HG03045 (cell line): ENCODE measurements around the gene ADAMTS17.
"Not testable (repeated sequence)": the region's sequence is repeated elsewhere in the genome, so short reads cannot be mapped to it uniquely, and the experiment has no call there.

Experiments
- ATAC-seq: cut with Tn5 transposase; IDR thresholded peaks from one replicate; pipeline ENCODE4 v1.9.1; 2021; ENCODE audit warnings: mild to moderate bottlenecking, moderate library complexity; ENCODE audit not compliant: unreplicated experiment

Gene ADAMTS17

DNA sequence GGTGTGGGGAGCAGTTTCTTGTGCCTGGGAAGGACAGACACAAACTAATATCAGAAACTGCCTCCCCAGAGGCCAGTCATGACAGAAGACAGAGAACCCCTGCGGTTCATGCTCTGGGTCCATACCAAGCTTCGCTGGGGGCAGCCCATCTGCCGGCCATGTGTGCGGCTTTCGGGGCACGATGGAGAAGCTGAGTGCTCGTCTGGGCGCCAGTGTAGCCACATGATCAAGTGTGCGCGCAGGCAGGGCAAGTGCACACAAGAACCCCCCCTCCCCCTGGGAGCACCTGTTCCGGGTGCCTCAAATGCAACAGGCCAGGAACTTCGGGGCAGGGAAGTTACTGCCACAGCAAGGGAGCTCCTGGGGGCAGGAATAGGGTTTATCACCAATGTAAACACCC lies 1.8 kb downstream of the ADAMTS17 start:
- no peak for ATAC-seq

DNA sequence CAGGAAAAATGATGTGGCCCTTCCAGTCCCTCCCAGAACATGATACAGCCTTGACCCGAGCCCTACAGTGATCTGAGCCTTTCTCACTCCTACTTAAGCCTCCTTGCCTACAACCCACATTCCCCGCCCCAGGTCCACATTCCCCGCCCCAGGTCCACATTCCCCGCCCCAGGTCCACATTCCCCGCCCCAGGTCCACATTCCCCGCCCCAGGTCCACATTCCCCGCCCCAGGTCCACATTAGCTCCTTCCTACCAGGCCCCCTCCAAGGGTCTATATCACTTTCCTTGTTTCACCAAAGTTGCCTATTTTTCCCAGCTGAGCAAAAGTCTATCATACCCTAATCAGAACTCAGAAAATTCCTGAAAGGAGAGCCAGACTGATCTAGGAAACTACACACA lies 2.3 kb downstream of the ADAMTS17 start:
- ATAC-seq: not testable (repeated sequence)

DNA sequence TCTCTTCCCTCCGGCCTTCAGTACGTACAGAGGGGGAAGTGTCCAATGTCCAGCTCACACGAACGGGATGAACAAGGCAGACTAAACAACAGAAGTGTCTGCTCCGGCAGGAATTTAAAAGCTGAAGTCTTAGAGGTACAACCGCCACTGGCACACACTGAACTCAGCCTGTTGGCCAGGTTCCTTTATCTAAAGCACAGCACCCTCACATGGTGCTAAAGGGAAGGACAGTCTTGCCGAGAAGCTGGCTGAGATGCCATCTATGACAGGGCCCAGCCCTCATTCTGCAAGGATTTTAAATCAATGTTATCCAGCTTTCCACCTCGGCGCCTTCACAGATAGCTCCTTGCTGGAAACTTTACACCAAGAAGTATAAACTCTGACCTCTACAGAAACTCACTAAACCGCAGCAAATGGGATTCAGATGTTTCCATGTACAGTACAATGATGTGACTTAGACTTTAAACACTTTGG lies 2.8 kb downstream of the ADAMTS17 start:
- no peak for ATAC-seq

DNA sequence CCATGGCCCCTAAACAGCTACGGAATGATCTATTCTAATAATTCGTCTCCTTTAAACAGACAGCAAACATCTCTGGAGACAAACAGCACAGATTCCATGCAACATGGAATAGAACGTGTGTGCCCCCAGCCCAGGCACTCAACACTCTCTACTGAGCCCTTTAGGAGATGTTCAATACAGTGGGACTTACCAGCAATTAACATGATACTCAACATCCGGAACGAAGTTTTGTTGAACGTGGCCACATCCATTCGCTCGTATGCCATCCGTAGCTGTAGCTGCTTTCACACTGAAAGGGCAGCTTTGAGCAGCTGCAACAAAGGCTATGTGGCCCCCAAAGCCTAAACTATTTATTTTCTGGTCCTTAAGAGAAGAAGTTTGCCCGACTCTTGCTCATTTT lies 3.5 kb downstream of the ADAMTS17 start:
- no peak for ATAC-seq

DNA sequence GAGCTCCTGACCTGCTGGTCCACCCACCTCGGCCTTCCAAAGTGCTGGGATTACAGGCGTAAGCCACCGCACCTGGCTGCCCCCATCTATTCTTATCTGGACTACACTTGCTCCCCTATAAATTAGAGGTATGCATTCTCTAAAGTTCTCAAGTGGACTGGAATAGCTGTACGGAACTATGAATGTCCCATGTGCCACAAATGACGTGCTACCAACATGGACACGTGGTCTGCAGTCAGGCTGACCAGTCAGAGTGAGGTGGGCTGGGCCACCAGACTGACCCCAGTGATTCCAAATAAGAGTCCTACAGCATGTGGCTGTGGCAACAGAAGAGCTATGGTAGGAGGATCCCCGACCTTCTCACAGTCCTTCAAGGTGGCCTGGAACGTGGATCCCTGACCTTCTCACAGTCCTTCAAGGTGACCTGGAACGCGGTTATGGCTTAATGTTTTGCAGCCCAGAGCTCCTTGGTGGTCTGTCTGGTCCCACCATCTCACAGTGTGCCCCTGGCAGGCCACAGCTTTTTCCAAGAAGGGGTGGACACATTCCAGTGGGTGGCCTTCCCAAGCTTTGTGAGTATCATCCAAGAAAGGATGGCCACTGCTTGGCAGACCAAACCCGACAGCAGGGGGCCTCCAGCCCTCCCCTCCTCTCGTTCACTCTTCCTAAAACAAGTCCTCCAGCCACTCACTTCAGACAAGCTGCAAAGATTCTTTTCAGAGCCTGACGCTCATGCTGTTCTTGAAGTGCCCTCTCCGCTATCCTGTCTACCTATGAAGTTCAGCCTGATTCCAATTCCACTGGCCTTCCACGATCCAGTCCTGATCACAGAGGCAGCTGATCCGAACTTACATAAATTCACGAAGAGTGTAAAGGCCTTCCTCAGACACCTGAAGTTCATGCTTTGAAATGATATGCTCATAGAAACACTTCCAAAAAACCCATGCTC lies 4.4 kb downstream of the ADAMTS17 start:
- ATAC-seq: no peak

DNA sequence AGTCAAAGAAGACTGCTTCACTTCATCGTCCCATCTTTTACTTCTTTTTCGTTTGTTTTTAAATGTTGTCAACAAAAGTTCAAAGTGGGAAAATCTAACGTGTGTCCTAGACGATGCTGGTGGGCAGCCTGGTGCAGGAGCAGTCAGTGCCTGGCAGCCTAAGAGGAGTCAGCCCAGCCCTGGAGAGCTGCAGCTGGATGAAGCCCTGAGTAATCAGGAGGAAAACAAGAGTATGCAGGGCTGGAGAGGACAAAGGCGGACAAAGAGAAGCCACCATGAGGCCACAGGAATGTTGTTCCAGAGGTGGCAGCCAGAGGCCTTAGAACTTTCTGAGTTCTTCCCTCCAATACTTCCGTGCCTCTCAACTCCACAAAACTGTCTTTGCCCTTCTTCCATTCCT lies 5.7 kb downstream of the ADAMTS17 start:
- no peak for ATAC-seq

DNA sequence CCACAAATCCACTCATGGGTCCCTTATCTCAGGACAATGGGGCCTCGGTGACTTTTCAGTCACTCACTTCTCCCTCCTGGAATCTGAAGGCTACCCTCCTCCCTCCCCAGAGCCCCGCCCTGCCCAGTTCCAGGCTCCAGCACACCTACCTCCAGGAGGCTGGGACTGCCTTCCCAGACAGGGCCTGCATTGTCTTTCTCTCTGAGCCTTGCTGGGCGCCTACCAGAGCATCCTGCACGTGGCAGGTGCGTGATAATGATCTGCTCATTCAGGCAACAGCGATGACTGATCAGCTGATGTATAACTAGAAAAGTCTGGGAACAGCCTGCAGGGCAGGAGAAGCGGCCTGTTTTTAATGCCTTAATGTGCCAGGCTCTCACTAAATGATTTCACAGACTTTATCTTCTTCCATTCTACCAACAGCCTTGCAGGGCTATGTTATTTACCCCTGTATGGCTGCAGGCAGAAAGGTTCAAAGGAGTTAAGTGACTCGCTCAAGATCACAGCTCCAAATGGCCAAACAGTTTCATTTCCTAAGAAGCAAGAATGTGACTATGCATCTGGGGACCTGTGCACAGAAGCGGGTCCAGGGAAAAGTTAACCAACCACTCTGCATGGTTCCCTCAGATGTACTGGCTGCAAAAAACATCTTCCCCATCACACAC lies 6.3 kb downstream of the ADAMTS17 start:
- ATAC-seq: no peak

DNA sequence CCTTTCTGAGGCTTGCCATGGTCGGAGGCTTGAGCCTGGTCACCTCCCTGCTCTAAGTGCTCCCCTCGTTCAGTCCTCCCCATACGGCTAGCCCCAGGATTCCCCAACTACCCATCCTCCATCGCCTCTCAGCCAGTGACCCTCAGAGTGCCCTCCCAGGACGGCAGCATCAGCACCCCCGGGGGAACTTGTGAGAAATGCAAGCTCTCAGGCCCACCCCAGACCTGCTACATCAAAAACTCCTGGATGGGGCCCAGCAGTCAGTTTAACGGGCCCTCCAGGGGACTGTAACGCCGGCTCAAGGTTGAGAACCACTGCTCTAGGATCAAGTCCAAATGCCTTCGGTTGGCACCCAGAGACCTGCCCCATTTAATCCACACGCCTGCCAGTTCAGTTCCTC lies 6.9 kb downstream of the ADAMTS17 start:
- no peak for ATAC-seq

DNA sequence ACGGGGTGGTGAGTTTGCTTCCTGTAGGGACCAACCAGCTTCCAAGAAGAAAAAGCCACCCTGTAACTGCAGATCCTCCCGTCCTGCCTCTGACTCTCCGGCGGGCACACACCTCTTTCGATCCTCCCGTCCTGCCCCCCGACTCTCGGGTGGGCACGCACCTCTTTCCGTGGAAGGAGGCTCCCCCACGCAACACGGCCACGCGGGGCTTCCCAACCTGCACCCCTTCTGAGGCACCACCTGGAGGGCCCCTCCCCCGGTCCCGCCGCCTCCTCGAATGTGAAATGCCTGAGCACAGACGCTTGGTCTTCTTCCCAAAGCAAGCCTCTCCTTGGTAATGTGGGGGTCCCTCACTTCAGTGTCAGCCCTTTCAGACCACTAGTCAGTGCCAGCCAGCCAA lies 7.3 kb downstream of the ADAMTS17 start:
- ATAC-seq: no peak

DNA sequence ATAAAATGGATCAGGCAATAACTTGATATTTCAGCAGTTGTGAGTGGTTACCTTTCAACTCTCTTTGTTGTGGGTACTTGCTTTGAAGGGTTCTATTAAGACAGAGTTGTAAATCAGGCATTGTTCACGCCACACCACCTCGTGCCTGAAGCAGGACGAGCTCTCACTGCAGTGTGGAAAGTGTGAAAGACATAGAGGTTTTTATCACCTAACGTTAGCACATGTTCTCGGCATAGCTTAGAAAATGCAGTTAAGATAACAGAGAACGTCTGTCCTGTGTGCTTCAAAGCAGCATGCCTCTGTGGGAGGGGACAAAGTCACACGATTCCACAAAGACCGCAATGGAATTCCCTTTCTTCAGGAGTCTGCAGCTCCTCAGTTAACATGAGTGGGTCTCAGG lies 7.8 kb downstream of the ADAMTS17 start:
- ATAC-seq: no peak

DNA sequence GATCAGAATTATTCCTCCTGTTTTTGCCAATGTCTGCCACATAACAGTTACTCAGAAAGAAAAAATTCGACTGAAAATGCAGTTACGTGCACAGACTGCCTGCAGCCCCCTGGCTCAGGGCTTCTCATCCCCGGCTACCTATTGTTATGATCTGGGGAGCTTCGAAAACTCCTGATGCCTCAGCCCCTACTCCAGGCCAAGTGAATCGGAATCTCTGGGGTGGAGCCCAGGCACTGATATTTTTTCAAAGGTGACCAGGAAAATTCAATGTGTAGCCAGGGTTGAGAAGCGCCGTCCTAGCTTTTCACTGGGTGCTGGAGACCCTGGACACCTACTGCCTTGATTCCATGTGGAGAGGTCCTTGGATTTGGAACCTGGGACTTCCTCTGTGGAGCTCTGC lies 8.5 kb downstream of the ADAMTS17 start:
- ATAC-seq: no peak

DNA sequence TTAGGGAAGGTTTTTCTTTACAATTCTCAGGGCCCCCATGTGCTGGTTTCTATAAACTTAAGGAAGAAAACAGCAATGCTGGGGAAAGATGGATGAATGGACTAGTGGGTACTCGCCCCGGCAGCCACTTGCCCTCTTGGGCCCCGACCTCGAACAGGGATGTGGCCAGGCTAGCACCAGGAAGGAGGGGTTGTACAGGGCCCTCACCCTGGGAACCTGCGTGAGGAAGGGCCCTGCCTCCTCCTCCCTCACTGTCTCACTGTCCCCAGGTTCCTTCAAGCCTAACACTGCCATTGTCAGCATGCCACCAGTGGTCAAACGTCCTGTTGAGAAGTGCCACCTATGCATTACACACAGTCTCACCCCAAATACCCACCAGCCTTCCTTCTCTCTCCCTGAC lies 9.1 kb downstream of the ADAMTS17 start:
- no peak for ATAC-seq

DNA sequence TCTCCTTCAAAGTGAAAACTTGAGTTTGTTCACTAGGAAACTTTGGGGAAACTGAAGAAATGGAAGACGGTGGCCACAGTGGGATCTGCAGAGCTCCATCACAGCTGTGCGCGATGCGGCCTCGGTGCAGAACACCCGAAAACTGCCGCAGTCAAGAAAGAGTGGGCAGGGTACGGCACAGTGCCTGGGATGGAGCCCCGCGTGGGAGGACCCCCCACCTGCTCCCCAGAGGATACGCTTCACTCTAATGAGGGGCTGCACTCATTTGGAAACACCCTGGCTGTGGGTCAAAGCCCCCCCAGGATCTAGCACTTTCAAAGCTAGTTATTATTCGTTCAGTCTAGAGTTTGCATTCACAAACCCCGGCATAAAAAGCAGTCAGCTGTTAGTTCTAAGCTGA lies 9.5 kb downstream of the ADAMTS17 start:
- ATAC-seq: no peak

DNA sequence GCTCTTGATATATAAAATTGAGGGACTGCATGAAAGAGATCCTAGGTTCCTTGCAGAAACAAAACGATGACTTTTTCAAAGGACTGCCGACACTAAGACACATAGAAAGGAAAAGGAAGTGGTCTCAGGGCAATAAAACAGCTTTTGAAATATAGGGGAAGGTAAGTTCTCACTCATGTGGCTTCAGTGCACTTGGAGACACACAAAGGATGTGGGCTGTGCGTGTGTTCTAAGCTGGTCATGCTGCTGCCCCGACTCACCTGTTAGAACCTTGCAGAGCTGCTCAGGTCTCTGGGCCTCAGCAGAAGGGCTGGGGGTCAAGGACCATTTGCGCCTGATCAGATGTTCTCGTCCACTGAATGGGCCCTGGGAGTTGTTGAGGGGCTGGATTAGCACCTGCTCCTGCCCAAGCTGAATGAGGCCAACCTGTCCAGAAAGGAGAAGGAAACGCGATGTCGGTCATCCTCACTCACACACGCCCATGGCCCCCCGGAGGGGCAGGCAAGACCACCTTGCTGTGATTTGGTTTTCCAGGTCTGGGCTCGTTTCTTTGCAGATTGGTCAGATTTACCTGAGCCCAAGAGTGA lies 11.1 kb downstream of the ADAMTS17 start:
- no peak for ATAC-seq

DNA sequence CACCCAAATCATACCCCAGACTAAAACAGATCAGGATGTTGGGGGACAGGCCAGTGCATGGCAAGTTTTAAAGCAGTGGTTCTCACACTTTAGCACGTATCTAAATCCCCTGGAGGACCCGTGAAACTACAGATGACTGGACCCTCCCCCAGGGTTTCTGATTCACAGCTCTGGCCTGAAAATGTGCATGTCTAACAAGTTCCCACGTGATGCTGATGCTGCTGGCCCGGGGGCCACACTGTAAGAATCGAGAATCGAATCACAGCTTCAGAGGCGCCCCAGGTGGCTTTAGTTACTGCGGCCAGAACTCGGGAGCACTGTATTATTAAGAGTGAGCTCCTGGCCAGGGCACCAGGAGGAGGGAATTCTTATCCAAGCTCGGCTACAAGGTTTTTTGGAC lies 11.6 kb downstream of the ADAMTS17 start:
- no peak for ATAC-seq

DNA sequence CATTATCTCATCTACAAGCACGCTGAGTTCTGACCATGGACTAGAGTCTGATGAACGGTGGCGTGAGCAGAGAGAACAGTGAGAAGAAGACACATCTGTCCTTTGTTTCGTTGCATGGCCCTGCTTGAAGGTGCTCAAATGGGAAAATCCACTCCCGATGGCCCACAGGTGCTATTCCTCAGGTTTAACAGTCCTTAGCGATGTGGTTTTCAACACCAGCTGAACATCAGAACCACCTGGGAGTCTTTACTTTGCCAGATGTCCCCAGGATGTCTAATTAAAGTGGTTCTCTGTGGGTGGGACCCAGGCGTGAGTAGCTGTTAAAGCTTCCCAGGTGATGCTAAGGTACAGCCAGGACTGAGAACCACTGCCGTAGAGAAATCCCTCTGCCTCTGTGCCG lies 13.0 kb downstream of the ADAMTS17 start:
- no peak for ATAC-seq

DNA sequence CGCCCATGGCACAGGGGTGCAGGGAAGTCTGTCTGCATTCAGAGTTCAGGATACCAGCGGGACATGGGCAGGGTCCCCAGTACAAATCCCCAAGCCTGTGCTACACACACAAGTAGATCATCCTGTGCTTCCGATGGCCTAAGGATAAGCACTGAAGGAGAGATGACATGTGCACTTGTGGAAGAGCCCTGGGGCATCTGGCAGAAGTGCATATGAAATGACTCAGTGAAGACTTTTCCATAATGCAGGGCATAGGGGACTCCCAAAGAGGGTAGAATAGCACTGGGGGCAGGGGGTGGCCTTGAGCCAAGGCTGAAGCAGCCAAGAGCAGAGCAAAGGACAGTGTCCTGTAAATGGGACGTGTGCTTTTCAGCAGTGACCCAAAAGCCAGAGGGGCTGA lies 22.9 kb downstream of the ADAMTS17 start:
- no peak for ATAC-seq

DNA sequence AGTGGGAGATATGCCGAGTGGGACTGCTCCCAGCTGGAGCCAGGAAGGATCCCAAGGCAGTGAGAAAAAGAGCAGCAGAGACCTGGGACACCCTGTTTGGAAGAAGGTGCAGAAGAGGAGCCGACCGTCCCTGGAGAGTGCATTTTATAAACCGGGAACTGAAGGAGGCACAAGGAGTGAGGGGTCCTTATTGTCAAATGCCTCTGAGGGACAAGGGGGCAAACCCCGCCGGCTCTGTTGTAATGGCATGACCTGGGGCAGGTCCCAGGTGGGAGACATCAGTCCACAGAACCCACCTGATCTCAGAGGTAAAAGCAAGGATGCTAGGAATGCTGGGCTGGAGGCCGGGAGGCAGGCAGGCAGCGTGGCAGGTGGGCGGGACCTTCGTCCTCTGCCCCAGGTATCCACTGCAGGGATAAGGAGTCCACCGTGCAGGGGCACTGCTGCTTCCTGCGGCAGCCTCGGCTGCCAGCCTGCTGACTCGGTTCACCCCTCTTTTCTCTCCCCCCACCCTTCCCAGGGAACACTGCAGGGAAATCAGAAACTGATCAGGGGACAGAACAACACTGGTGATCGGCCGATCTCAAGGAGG lies 26.9 kb downstream of the ADAMTS17 start:
- ATAC-seq: no peak

DNA sequence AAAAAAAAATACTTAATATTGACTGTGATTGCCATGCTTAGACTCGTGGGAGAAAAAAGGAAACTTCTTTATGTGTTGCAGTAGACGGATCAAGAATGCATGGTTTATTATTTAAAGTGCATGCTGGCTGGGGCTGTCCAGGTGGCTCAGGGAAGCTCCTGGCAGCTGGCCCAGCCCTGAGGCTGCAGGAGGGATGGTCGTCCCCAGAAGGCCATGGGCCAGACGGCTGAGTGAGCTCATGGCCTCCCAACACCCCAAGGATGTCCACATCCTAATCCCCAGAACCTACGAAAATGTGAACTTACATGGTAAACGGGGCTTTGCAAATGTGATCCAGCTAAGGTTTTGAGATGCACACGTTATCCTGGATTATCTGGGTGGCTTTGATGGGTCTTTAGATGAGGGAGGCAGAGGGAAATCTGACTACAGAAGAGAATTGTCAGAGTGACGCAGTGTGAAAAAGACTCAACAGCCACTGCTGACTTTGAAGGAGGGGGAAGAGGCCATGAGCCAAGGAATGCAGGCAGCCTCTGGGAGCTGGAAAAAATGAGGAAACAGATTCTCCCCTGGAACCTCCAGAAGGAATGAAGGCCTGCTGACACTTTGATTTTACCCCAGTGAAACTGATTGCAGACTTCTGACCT lies 29.8 kb downstream of the ADAMTS17 start:
- ATAC-seq: no peak

DNA sequence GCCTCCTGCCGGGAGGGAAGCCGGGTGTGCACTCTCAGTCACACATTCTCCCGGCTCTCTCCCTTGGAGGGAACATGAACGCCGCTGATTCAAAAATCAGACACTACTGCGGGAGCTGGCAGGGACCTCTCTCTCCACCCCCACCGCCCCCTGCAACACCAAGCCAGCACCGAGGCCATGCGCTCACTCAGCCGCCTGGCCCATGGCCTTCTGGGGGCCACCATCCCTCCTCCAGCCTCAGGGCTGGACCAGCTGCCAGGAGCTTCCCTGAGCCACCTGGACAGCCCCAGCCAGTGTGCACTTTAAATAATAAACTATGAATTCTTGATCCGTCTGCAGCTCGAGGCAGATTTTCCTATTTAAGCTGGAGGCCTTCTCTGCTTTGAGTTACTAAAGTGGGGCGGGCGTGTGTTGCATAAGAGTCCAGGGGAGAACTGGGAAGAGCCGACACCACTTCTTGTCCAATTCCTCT lies 30.6 kb downstream of the ADAMTS17 start:
- ATAC-seq: no peak
